Fibroblast of lung (primary cell): ENCODE measurements around the gene SFI1. TPM values are rescaled to one million over a fixed set of nuclear protein-coding genes. Genes with fewer than 3 reads are reported as not detected.

Experiments
- DNase-seq, 2 donors: peaks; one replicate each; pipeline versions ENCODE4 v3.0.0 to v3.0.0-alpha.2; 2010; ENCODE audit warnings: low read depth in 2 of 2
- H2AFZ ChIP-seq: 2 replicates; pipeline ENCODE4 v1.5.1; 2012; ENCODE audit warnings: low read length, control low read depth, inconsistent platforms
- H3K27ac ChIP-seq: 2 replicates; pipeline ENCODE4 v1.5.1; 2011; ENCODE audit warnings: low read length, control low read depth; ENCODE audit not compliant: insufficient read depth
- H3K27me3 ChIP-seq: 2 replicates; pipeline ENCODE4 v1.5.1; 2011; ENCODE audit warnings: mild to moderate bottlenecking, low read length; ENCODE audit not compliant: control insufficient read depth, insufficient read depth
- H3K36me3 ChIP-seq: 2 replicates; pipeline ENCODE4 v1.5.1; 2011; ENCODE audit warnings: low read length; ENCODE audit not compliant: control insufficient read depth, insufficient read depth
- H3K4me1 ChIP-seq: 2 replicates; pipeline ENCODE4 v1.5.1; 2011; ENCODE audit warnings: low read length; ENCODE audit not compliant: control insufficient read depth, insufficient read depth; ENCODE audit errors: extremely low read depth
- H3K4me2 ChIP-seq: 2 replicates; pipeline ENCODE4 v1.5.1; 2011; ENCODE audit warnings: low read length, control low read depth; ENCODE audit not compliant: insufficient read depth; ENCODE audit errors: extremely low read depth
- H3K4me3 ChIP-seq, 4 experiments: fragments of 200-600 bp in 1 of 4; sonication (generic) in 1 of 4; replicated peaks in 1 of 4; 2 replicates each; pipeline ENCODE4 v1.5.1; 2011 to 2016; ENCODE audit warnings: low read length in 4 of 4, low read depth in 3 of 4, mild to moderate bottlenecking in 3 of 4, control low read depth in 2 of 4, inconsistent platforms in 1 of 4, mixed read lengths in 1 of 4; ENCODE audit not compliant: insufficient read depth in 1 of 4; ENCODE audit errors: control extremely low read depth in 1 of 4
- H3K79me2 ChIP-seq: 2 replicates; pipeline ENCODE4 v1.5.1; 2012; ENCODE audit warnings: mild to moderate bottlenecking, low read length, inconsistent platforms; ENCODE audit not compliant: control insufficient read depth, insufficient read depth
- H3K9ac ChIP-seq: 2 replicates; pipeline ENCODE4 v1.5.1; 2011; ENCODE audit warnings: mild to moderate bottlenecking, low read length, control low read depth; ENCODE audit not compliant: insufficient read depth
- H3K9me3 ChIP-seq: 2 replicates; pipeline ENCODE4 v1.5.1; 2012; ENCODE audit warnings: low read depth, low read length; ENCODE audit not compliant: control insufficient read depth, insufficient read depth
- H4K20me1 ChIP-seq: 2 replicates; pipeline ENCODE4 v1.5.1; 2011; ENCODE audit warnings: low read length; ENCODE audit not compliant: control insufficient read depth, insufficient read depth; ENCODE audit errors: extremely low read depth
- CTCF ChIP-seq, 2 donors: IDR thresholded peaks in 1 of 2; conservative IDR thresholded peaks in 1 of 2; 1 replicate in 1 of 2; 2 replicates in 1 of 2; pipeline ENCODE4 v1.5.1; 2011 to 2012; ENCODE audit warnings: low read length in 2 of 2, control low read depth in 1 of 2, inconsistent platforms in 1 of 2, low read depth in 1 of 2, mild to moderate bottlenecking in 1 of 2
- EZH2 ChIP-seq: IDR thresholded peaks from 2 replicates; pipeline ENCODE4 v1.5.1; 2012; ENCODE audit warnings: low read length, control low read depth, mild to moderate bottlenecking; ENCODE audit errors: missing control alignments
- polyA plus RNA-seq, 2 donors: library from polyadenylated mRNA; depleted of rRNA in 1 of 2; stranded (reverse) in 1 of 2; unstranded in 1 of 2; fragments of >200 nt; gene quantifications; 2 replicates each; pipeline ENCODE4 v1.2.1, GENCODE V29; 2011 to 2012; ENCODE audit warnings: missing spikeins in 1 of 2
- total RNA-seq: library from RNA; depleted of rRNA; stranded (reverse); fragments of >200 nt; gene quantifications from 2 replicates; pipeline ENCODE4 v1.2.1, GENCODE V29; 2014

SFI1 gene
- total and polyA plus RNA-seq, 2 donors (not counting 1 experiment from before 2014, with no cell fraction given) = 3.6 to 11.4 TPM

GRCh38 chr22:31474743-31475142, 21.6 kb upstream of the SFI1 start:
- no peaks in the 10 kb centered on the region for H3K27me3 ChIP-seq
- H2AFZ ChIP-seq = no peak overlapping the region
- H4K20me1 ChIP-seq = no peaks in the 10 kb centered on the region
- H3K9ac ChIP-seq = no peak overlapping the region
- peaks cover 10% of the 10 kb centered on the region for H3K79me2 ChIP-seq
- no peaks in the 10 kb centered on the region for H3K4me1 ChIP-seq
- no peak overlapping the region for H3K4me2 ChIP-seq
- no peaks in the 10 kb centered on the region for H3K9me3 ChIP-seq
- DNase-seq = peak; percentile 69 to 73
- no peak overlapping the region for H3K27ac ChIP-seq
- TF ChIP-seq EZH2 (no peak), CTCF (conservative IDR thresholded peaks at IDR 0.05 in 1 of 2, IDR thresholded peaks at IDR 0.05 in 1 of 2; ENCODE audit: low read depth in 1 of 2, low read length in 2 of 2) (no peak)
- H3K36me3 ChIP-seq = no peaks in the 10 kb centered on the region
- H3K4me3 ChIP-seq = no peak overlapping the region

GRCh38 chr22:31475800-31476199, 20.5 kb upstream of the SFI1 start:
- no peak overlapping the region for H3K4me2 ChIP-seq
- no peaks in the 10 kb centered on the region for H3K4me1 ChIP-seq
- peaks cover 10% of the 10 kb centered on the region for H3K79me2 ChIP-seq
- TF ChIP-seq EZH2 (no peak), CTCF (conservative IDR thresholded peaks at IDR 0.05 in 1 of 2, IDR thresholded peaks at IDR 0.05 in 1 of 2; ENCODE audit: low read depth in 1 of 2, low read length in 2 of 2) (no peak)
- H3K9ac ChIP-seq = no peak overlapping the region
- no peaks in the 10 kb centered on the region for H3K36me3 ChIP-seq
- no peak for DNase-seq
- no peaks in the 10 kb centered on the region for H4K20me1 ChIP-seq
- no peaks in the 10 kb centered on the region for H3K9me3 ChIP-seq
- no peak overlapping the region for H3K27ac ChIP-seq
- H3K27me3 ChIP-seq = no peaks in the 10 kb centered on the region
- H2AFZ ChIP-seq = no peak overlapping the region
- no peak overlapping the region for H3K4me3 ChIP-seq

- Histone ChIP-seq H3K27ac (no peak overlapping the region), H3K79me2 (peaks cover 11% of the 10 kb centered on the region), H3K9ac (no peak overlapping the region), H3K4me1 (no peaks in the 10 kb centered on the region), H3K4me3 (no peak overlapping the region), H3K9me3 (no peaks in the 10 kb centered on the region), H3K27me3 (no peaks in the 10 kb centered on the region), H3K4me2 (no peak overlapping the region), H2AFZ (no peak overlapping the region), H3K36me3 (peaks cover 4% of the 10 kb centered on the region), H4K20me1 (no peaks in the 10 kb centered on the region)
- DNase-seq = no peak
- TF ChIP-seq EZH2 (no peak), CTCF (conservative IDR thresholded peaks at IDR 0.05 in 1 of 2, IDR thresholded peaks at IDR 0.05 in 1 of 2; ENCODE audit: low read depth in 1 of 2, low read length in 2 of 2) (no peak)
These were observed 19.0 kb upstream of the SFI1 start for GRCh38 chr22:31477329-31477728.
